GM10266 (cell line): ENCODE results near the gene MCF2L.

Source experiments
- DNase-seq: peaks from one replicate; pipeline ENCODE4 v3.0.0; 2012; ENCODE audit errors: extremely low spot score
- CTCF ChIP-seq: IDR thresholded peaks from 2 replicates; pipeline ENCODE4 v1.5.1; 2012; ENCODE audit warnings: mild to moderate bottlenecking, low read depth; ENCODE audit not compliant: control insufficient read depth, insufficient read depth; ENCODE audit errors: missing control alignments

The MCF2L gene

GRCh38 chr13:112961457-112962369 lies 7.3 kb upstream of the MCF2L start:
- TF ChIP-seq CTCF, result no peak
- no peak for DNase-seq

DNA sequence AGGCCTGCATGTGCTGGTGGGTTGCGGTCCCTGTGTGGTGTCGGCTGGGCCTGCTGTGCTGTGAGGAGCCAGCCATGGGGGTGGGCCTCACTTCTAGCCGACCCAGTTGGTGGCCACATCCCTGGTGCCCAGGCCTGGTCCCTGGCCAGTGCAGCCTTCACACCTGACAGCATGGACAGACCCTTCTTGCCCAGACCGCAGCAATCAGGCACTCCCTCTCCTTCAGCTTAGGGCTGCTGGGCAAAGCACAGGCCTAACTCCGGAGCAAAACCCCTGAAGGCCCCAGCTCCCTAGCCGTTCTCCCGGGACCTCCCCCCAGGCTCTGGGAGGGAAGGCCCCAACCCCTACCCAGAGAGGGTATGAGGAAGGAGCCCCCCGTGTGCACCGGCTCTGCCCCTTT lies 6.6 kb upstream of the MCF2L start:
- DNase-seq, result no peak
- TF ChIP-seq CTCF, result no peak

- no peak for TF ChIP-seq CTCF
- no peak for DNase-seq
Observed at GRCh38 chr13:112962911-112963625, 5.9 kb upstream of the MCF2L start.

GRCh38 chr13:112963641-112964040 lies 5.4 kb upstream of the MCF2L start:
- TF ChIP-seq CTCF, result no peak
- no peak for DNase-seq

DNA sequence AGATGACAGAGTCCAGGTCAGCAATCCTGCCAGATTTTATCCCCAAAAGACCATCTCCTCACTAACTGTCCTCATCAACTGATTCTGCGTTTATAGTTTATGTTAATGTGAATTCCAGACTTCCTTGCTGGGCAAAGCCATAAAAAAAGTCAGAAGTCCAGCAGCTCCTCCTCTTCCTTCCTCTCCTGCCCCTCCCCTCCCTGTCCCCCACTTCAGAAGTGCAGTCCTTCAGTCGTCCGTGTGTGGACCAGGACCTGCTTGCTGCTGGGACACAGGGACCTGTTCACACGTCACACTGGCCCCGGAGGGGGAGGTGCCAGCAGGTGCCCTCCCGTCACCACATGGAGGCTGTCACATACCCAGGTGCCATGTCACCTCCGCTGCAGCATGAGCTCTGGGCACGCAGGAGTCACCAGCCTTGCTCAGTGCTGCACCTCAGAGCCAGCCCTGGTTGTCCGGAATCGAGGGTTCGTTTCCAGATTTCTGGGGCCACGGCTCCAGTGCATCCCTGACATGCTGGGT lies 4.0 kb upstream of the MCF2L start:
- TF ChIP-seq CTCF, result no peak
- no peak for DNase-seq

DNA sequence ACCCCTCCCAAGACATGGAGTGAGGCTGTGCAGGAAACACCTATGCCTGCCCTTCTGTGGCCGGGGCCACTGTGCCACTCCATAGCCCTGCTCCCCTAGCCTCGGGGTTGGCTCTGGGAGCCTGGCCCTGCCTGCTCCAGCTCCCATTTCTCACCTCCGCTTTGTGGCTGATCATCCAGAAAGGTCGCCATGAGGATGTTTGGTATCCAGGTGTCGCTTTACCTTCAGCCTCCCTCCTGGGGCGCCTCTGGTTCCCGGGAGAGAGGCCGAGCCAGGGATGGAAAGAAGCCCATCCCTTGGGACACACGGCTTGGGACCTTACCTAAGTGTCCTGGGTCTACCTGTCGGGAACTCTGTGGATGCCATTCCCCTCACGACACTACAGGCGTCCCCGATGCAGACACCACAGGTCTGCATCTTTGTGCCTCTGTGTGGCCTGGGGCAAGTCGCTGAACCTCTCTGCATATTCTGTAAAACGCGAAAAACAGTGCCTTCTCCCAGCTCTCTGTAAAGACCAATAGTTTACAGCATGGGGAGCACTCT lies 3.4 kb upstream of the MCF2L start:
- TF ChIP-seq CTCF, result no peak
- DNase-seq, result no peak
